Epithelial cell of proximal tubule (primary cell): ENCODE data around the gene OST4. TPM values are rescaled to one million over a fixed set of nuclear protein-coding genes. Genes with fewer than 3 reads are reported as not detected.

ENCODE experiments used
- DNase-seq: peaks from one replicate; pipeline ENCODE4 v3.0.0-alpha.2; 2011; ENCODE audit warnings: low read depth
- H3K4me3 ChIP-seq: 2 replicates; pipeline ENCODE4 v1.5.1; 2011; ENCODE audit warnings: low read depth, mild to moderate bottlenecking, low read length
- total RNA-seq: library from RNA; depleted of rRNA; stranded (reverse); fragments of >200 nt; gene quantifications from 2 replicates; pipeline ENCODE4 v1.2.3, GENCODE V29; 2015
- TF ChIP-seq, protein P1 (sequence below): conservative IDR thresholded peaks from 2 replicates; pipeline ENCODE4 v1.5.1; 2012; ENCODE audit warnings: low read depth, mild to moderate bottlenecking, low read length

The OST4 gene
- total RNA-seq, 1 donor from 2014 or later: 283 TPM

DNA sequence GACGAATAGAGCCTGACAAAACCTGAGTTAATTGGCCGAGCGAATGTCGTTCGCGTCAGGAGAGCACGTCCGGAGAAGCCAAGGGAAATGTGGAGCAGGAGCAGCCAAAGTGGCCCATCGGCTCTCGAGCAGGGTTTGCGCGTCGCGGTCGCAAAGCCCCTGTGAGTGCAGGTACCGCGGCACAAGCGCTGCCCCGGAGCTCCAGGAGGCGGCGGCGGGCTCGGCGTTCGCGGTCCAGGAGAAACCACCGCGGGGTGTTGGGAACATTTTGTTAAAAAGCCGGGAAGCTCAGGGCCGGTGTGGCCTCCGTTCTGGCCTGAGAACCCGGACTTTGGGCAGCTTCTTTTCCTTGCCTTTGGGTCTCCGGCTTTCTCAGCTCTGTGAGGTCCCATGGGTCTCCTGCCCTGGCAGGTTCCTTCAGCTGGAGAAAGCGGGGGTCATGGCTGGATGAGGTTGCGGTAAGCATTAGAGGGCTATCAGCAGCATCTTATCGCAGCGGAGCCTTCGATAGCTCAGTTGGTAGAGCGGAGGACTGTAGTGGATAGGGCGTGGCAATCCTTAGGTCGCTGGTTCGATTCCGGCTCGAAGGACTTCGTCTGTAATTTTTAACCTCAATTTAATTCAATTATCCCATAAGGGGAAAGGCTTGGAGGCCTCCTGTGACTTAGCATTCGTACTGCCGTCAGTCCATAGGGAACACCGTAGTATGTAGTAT lies 21.0 kb downstream of the OST4 start:
- peak overlapping the region; percentile 86 for H3K4me3 ChIP-seq
- DNase-seq: no peak
- TF ChIP-seq, protein P1, sequence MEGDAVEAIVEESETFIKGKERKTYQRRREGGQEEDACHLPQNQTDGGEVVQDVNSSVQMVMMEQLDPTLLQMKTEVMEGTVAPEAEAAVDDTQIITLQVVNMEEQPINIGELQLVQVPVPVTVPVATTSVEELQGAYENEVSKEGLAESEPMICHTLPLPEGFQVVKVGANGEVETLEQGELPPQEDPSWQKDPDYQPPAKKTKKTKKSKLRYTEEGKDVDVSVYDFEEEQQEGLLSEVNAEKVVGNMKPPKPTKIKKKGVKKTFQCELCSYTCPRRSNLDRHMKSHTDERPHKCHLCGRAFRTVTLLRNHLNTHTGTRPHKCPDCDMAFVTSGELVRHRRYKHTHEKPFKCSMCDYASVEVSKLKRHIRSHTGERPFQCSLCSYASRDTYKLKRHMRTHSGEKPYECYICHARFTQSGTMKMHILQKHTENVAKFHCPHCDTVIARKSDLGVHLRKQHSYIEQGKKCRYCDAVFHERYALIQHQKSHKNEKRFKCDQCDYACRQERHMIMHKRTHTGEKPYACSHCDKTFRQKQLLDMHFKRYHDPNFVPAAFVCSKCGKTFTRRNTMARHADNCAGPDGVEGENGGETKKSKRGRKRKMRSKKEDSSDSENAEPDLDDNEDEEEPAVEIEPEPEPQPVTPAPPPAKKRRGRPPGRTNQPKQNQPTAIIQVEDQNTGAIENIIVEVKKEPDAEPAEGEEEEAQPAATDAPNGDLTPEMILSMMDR: peak; percentile 37

DNA sequence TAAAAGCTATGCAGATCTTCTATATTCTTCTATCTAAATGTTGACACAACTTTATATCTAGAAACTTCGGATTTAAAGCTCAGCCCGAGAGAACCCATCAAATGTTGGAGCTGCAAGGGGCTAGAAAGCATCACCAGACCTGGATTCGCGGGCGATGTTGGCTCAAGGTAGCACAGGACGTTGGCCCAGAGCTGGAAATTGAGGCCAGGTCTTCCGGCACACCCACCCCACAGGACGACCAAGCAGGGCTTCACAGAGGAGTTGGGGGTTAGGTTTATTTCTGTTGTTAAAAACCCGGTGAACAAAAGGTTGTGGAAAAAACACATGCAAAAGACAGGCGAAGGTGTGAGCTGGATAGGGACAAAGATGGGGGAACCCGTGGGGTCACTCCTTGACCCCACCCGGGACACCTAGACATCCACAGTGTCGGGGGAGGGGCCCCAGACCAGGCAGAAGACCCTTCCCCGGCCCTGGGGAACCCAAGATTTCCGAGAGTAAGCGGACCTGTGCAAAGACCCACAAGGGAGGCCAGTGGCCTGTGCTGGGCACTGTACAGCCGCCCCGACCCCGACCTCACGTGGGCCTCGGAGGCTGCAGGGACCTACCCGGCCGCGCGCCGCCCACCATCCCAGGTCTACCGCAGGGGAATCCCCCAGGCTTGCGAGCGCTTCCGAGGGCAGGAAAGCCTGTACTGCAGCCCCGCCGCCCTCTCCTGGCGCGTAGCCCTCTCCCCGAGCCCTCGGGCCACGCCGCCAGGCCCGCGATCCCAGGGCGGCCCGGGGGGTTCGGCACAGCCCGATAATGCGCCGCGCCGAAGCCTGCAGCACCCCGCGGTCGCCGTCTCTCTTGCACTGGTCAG lies 21.8 kb downstream of the OST4 start:
- TF ChIP-seq, protein P1: no peak
- no peak for DNase-seq
- peak overlapping the region; percentile 86 for H3K4me3 ChIP-seq

DNA sequence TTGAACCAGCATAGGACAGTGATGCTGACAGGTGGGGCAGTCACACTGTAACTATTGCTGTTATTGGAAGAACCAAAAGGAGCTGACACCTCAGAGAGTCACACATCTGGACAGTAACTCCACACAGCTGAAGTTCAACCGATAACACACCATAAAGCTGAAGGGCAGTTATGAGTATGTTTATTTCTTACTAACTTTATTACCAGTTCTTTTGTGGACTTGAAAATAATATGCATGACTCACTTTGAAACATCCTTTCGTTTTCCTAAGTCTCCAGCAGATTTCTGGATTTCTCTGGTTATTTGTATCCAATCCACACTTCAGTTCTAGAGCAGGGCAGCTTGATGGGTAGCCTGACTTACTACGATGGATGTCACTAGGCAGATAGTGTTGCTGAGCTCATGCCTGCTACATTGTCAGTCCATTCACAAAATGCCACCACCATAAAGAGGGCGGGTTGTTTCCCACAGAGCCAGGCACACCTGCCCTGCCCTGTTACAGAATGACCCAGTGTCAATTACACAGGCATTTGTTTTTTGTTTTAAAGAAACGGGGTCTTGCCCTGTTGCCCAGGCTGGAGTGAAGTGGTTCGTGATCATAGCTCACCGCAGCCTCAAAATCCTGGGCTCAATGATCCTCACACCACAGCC lies 28.3 kb downstream of the OST4 start:
- TF ChIP-seq, protein P1: no peak
- DNase-seq: no peak
- H3K4me3 ChIP-seq: no peak overlapping the region

DNA sequence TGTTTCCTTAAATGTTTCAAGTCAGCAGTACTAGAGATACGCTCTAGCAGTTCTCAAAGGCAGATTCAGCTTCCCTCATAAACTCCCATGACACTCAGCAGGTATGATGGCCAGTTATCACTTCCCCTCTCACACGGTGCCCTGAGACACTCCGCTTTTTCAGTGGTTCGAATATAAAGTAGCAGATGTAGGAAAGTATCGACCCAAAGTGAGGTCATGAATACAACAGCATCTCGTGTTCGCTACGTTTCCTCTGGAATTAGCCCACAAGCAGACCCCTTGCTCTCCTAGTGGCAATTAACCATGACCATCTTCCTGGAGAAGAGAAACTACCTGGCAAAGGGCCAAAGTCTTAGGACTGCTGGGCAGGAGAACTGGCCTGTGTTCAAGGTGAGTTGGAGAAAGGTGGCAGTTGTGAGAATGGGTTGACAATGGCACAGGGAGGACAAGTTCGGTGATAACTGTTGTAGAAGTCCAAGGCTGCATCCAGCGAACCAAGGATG lies 29.2 kb downstream of the OST4 start:
- no peak overlapping the region for H3K4me3 ChIP-seq
- DNase-seq: no peak
- TF ChIP-seq, protein P1: no peak

DNA sequence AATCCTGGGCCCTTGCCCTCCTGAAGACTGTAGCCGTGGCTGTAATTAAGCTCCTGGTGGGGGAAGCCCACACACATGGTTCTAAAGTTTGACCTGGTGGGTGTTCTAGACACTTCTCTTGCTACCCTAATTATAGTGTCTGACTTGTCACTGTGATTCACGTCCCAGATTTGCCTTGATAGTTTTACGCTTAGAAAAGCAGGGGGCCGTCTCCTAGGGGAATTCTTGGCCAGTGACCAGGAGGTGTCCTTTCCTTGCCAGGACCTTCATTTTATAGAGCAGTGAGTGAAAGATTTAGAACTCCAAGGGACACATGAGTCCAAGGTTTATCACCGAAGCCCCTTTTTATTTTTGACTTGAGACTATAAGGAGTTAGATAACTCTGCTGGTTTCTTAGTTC lies 29.7 kb downstream of the OST4 start:
- TF ChIP-seq, protein P1: no peak
- no peak overlapping the region for H3K4me3 ChIP-seq
- no peak for DNase-seq

DNA sequence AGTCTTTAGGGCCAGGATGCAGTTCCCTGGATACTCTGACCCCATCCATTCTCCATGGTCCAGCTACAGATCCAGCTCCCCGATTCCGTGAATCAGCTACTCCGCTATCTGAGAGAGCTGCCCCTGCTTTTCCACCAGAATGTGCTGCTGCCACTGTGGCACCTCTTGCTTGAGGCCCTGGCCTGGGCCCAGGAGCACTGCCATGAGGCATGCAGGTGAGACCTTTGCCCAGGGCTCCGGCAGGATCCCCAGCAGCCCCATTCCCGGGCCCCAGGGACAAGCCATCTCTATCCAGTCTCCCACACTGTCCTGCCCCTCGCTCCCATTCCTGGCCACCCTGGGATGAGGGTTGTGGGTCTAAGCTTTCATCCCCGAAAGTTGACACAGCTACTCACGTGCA lies 31.2 kb downstream of the OST4 start:
- TF ChIP-seq, protein P1: no peak
- no peak overlapping the region for H3K4me3 ChIP-seq
- DNase-seq: no peak
